NCI-H2227 (cell line): Measurements from ENCODE around the gene EEF1A2.
"Not testable (repeated sequence)": the region's sequence is repeated elsewhere in the genome, so short reads cannot be mapped to it uniquely, and the experiment has no call there.

ENCODE experiments used
- DNase-seq: peaks from one replicate; lab custom pipeline; 2025; ENCODE audit not compliant: unreplicated experiment; lab: John Stamatoyannopoulos, UW

Gene EEF1A2

DNA sequence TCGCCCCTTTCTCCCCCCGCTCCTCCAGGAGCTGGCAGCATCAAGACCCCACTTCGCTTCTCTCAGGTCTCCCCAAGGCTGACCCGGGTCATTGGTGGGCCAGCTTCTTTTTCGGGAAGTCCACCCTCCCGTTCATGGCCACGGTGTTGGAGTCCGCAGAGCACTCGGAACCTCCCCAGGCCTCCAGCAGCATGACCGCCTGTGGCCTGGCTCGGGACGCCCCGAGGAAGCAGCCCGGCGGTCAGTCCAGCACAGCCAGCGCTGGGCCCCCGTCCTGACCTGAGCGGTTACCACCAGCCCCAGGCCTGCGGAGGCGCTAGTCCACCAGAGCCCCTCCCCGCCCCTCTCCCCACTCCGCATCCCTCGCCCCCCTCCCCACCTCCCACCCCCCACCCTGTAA is 22.7 kb upstream of the EEF1A2 start:
- no peak for DNase-seq

DNA sequence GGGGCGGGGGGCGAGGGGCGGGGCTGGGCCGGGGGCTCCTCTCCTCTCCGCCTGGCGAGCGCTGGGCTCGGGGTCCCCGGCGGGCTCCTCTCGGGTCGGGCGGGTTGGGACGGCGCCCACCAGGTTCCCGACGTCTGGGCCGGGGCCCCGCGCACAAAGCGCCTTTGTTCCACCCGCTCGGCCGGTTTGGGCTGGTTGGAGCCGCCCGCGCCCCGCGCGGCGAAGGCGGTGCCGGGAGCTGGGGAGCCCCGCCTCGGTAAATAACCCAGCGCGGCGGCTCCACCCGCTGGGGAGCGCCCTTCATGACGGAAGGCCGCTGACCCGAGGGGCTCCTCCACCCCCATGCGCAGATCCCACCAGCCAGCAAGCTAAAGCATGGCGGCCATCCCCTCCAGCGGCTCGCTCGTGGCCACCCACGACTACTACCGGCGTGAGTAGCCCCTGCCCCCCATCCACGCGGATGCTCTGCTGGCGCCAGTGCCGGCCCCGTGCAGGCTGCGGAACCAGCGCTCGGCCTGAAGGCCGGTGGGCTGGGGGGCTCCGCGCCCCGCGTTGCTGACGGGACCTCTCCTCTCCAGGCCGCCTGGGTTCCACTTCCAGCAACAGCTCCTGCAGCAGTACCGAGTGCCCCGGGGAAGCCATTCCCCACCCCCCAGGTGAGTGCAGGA is 22.2 kb upstream of the EEF1A2 start:
- DNase-seq: peak; percentile 85

DNA sequence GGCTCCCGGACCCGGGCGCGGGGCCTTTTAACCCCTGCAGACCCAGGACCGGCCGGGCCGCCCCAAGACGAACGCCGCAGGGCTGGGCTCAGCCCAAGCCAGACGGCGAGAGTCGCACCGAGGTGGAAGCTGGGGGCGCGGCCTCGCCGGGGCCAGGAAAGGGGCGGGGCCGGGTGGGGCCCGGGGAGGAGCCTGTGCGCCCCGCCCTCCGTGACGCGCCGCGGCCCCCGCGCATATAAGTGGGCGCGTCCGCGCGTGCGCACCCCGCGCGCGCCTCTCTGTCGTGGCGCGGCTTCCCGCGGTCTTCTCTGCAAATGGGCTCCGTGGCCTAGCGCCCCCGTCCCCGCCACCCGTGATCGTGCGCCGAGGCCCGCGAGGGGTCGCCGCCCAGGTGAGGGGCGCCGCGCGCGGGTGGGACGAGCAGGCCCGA is 21.6 kb upstream of the EEF1A2 start, which contains the start of gene PPDPF:
Gene PPDPF, plus strand, starts transcription at position 262 of the 430 bp plus-strand sequence. CDS start 544 bp downstream, outside the sequence.
- DNase-seq: peak; percentile 89

DNA sequence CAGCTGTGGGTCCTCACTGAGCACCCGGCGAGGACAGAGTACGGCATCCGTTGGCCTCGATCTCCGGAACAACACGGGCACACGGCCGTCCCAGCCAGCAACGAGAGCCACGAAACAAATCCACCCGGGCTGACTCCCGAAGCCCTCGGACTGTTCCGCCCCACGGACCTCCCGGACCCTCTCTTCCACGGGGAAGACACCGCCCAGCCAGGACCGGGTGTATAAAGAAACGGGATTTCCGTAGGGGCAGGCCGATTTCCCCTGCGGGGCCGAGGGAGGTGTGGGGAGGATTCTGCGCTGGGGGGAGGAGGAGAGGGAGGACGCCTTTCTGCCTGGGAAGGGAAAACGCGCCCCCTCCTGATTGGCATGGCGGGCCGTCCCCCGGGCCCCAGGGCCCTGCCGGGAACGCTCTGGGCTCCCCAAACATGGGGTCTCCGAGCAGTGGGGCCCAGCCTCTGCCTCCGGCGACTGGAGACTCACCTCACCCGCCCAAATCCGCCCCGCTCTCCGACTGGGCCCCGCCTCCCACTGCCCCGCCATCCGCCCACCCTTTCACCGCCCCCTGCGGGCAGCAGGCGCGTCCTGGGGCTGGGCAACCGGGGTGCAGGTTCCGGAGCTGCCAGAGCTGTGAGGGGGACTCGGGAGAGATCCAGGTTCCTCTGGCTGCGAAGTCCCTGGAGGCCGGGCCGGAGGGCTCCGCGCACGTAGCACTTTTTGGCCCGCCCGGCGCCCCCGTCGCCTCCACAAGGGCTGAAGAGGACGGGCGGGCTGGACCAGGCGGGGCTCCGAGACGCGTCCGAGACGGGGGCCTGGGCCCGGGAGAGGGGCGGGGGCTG is 21.0 kb upstream of the EEF1A2 start:
- DNase-seq: peak; percentile 86

DNA sequence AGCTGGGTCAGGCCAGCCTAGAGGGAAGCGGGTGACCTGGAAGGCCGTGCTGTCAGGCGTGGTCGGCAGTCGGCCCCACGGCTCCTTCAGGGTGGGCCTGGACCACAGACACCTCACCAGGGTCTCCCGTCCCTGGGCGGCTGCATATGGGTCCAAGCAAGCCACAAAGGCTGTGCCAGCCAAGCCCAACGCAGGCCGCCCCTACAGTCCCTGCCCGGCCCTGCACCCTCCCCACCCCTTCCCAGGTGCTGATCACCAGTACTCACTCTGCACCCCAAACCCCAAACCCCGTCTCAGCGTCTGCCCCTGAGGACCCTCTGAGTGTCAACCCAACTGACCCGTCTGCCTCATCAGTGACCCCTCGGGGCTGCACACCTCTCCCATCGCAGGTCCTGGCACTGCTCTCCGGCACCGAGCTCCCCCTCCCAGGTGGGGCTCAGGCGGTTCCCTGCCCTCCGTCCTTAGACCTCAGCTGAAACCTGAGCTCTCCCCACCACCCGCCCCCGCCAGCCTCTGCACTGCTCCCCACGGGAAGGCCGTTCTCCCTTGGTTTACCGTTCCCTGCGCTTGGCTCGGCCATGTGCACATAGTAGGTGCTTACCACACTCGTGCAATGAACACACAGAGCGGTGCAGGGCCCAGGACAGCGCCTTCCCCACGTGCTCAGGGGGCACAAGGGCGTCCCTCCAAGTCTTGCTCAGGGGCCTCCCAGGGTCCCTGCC is 20.2 kb upstream of the EEF1A2 start:
- no peak for DNase-seq

DNA sequence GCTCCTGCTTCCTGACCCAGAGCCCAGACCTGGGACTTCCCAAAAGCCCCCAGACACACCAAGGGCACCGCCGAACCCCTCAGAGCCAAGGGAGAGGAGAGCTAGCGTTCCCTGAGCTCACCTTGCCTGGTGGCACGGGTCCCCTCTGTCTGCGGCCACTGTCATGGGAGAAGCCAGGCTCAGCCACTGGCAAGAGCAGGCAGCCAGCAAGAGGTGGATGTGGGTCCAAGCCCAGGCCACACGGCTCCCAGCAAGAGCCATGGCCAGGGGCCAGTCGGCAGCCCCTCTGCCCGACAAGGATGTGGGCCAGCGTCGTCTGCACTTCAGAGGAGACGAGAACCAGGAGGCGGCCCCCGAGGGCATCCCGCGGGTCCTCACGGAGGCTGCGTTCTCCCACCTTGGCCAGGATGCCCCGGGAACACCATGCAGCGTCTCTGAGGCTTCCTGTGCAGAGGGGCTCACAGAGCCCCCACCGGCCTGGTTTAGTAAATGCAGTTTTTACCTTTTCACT is 19.5 kb upstream of the EEF1A2 start:
- no peak for DNase-seq

DNA sequence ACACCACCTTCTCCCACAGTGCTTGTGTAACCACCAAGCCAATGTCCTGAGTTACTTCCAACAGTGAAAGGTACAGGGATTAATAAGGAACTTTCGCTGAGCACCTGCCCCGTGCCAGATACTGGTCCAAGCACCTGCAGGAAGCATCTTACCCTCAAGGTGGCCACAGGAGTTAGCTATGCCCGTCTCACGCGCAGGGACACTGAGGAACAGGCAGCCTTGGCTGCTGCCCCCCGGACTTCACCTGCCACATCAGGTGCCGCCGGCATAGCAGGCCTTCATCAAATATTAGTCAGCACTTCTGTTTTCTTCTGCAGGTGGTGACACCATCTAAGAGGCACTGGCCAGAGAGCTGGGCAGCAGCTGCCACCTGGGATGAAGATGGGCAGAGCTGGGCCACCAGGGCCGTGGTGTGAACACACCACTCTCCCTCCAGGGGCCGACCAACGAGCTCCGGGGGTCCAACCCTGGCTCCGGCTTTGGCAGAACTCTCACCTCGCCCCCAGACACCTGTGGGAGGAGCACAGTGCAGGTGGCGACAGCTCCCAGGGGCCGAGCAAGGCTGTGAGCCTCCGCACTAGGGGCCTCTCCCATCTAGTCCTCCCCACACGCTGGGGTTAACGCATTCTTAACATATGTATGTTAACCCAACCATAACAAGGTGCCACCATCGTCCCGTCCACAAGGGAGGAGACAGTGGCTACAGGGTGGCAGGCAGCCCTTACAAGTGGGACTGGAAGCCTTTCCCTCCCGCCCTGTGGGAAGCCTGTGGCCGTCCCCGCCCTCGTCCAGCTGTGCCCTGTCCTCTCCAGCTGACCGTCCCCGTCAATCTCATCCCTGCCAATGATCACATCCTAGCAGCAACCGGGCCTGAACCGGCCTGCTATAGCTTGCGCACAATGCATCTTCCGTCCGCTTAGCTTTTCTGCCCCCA is 18.8 kb upstream of the EEF1A2 start:
- DNase-seq: no peak

DNA sequence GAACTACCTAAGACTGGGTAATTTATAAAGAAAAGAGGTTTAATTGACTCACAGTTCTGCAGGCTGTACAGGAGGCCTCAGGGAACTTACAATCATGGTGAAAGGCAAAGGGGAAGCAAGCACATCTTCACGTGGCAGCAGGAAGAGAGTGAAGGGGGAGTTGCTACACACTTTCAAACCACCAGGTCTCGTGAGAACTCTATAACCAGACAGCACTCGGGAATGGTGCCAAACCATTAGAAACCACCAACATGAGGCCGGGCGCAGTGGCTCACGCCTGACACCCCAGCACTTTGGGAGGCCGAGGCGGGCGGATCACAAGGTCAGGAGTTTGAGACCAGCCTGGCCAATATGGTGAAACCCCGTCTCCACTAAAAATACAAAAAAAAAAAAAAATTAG is 15.6 kb upstream of the EEF1A2 start:
- not testable (repeated sequence) for DNase-seq

DNA sequence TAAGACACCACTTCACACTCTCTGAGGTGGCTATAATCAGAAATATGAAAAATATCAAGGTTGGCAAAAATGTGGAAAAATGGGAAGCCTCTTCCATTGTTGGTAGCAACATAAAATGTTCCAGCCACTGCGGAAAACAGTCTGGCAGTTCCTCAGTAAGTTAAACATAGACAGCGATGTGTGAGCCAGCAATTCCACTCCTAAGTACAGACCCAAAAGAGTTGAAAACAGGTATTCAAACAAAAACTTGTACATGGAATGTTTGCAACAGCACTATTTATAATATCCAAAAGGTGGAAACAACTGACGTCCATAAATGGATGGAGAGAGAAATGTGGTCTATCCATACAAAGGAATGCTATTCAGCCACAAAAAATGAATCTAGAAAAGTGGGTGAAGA is 14.3 kb upstream of the EEF1A2 start:
- DNase-seq: no peak

DNA sequence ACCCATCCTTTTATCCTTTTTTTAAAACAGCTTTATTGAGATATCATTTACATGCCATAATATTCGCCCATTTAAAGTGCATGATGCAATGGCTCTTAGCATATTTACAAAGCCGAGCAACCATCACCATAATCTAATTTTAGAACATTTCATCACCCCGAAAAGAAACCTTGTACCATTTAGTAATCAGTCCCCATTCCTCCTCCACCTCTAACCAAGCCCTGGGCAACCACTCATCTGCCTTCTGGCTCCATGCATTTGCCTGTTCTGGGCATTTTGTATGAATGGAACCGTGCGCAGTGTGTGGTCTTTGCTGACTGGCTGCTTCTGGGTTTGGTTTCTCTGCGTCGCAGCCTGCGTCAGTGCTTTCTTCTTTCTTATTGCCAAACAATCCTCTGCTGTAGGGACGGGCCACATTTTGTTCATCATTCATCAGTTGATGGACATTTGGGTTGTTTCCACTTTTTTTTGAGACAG is 10.2 kb upstream of the EEF1A2 start:
- DNase-seq: no peak

DNA sequence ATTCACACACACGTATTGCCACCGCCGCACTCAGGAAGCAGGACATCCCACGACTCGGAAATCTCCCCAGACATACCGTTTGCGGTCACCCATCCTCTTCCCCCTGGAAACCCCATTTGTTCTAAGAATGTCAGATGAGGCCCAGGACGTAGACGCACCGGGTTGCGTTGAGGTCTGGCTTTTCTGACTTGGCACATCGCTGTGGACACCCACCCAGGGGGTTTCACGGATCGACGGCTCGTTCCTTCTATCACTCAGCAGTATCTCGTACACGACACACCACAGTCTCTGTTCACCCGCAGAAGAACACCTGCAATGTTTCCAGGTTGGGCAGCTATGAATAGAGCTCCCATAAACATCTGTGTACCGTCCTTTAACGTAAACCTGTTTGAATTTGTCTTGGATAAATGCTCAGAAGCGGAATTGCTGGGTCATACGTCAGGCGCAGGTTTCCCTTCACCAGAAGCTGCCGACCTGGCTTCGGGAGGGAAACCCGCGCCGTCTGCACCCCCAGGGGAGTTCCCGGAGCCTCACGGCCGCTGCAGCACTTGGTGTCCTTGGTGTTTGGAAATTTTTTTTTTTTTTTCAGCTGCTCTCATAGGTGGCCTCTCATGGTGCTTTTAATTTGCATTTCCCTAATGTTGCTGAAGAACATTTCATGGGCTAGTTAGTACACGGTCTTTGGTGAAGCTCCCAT is 9.3 kb upstream of the EEF1A2 start:
- DNase-seq: no peak

DNA sequence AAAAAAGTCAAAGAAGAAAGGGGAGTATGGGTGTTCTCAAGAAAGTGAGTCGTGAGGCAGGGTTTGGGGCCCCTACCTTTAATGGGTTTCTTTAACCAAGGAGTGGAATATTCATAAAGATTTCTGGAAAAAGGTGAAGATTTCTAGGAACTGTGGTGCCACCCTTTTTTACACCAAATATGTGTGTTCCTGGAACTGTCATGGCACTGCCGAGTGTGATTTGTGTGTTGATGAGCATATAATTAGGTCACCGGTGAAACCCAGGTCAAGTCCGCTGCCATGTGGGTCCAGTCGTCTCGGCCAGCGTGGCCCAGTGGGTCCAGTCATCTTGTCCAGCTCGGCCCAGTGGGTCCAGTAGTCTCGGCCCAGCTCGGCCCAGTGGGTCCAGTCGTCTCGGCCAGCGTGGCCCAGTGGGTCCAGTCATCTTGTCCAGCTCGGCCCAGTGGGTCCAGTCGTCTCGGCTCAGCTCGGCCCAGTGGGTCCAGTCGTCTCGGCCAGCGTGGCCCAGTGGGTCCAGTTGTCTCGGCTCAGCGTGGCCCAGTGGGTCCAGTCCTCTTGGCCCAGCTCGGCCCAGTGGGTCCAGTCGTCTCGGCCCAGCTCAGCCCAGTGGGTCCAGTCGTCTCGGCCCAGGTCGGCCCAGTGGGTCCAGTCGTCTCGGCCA is 8.3 kb upstream of the EEF1A2 start:
- no peak for DNase-seq

DNA sequence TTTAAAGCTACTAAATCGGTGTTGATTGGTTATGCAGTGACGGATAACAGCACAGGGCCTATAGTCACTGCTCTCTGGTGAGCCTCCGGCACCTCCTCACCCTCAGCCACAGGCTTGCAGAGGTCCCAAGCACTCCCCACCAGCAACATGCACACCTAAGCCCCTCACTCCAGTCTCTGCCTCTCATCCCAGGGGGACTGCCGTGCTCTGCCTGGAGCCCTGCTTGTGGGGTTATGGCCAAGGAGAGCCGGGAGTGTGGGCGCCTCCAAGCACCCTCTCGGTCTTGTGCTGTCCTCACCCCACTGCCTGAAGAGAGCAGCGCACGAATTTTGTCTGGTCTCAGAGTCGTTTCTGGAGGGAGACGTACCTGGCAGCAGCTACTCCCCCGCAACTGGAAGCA is 6.8 kb upstream of the EEF1A2 start:
- no peak for DNase-seq

DNA sequence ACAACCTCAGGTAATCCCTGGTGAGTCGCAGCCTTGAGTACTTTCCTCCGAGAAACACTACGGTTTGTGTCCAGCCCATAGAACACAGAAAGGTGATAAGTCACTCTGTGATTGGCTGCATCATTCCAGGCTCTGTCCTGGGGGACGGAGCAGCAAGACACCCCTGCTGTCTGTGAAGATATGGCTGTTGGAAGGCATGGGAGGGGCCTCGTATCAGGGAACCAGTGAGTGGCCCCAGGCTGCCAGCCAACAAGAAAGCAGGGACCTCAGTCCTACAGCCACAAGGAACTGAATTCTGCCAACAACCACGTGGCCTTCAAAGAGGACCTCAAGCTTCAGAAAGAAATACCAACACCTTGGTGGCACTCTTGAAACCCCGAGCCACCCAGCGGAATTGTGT is 6.4 kb upstream of the EEF1A2 start:
- DNase-seq: no peak

DNA sequence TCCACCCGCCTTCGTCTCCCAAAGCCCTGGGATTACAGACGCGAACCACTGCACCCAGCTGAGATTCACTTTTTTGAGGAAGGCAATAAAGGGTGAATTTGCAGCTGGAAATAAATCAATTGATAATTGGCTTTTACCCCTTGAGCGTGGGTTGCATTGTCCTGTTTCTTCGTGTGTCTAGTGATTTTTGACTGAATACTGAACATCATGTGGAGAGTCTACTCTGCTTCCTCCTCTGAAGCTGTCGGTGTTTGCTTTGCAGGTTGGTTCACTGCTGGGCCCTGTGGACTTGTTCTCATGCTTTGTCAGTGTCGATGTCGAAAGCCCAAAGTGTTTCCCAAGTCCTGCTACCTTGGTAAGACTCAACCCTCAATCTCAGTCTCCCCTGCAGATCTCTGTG is 5.8 kb upstream of the EEF1A2 start:
- no peak for DNase-seq

DNA sequence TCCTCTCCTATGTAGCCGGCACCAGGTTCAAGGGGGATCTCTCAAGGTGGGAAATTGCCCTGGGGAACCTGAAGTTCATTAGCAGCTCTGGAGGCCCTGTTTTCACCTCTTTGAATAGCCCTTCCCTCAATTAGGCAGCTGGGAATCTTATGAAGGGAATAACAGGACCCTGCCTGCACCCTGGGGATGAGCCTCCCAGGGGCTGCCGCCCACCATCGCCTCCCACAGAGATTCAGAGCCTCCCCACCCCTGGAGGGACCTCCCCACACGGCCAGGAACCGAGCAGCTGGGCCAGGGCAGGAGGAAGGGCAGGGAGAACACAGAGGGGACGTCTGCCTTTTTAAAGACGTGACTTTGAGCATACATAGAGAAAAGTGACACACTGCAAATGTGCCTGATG is 4.6 kb upstream of the EEF1A2 start:
- DNase-seq: no peak

DNA sequence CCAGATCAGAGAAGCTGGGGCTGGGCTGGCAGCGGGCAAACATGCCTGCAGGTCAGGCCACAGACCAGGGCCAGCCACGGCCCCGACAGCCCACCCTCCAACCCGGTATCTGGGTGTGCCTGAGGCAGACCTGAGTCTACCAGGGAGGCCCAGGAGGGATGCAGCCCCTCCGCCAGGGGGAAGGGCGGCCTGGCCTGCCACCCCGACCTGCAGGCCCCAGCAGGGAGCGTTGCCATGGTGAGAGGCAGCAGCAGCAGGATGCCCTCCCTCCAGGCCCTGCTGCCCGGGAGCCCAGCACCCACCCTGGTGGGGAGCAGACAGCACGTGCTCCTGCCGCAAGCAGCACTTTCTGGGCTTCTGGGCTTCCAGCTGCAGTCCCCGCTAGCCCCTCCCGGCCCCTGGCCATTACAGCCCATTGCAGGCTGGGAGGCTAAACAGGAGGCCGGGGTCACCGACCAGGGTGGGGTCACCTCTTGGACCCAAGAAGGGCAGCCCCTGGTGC is 3.8 kb upstream of the EEF1A2 start:
- DNase-seq: no peak

DNA sequence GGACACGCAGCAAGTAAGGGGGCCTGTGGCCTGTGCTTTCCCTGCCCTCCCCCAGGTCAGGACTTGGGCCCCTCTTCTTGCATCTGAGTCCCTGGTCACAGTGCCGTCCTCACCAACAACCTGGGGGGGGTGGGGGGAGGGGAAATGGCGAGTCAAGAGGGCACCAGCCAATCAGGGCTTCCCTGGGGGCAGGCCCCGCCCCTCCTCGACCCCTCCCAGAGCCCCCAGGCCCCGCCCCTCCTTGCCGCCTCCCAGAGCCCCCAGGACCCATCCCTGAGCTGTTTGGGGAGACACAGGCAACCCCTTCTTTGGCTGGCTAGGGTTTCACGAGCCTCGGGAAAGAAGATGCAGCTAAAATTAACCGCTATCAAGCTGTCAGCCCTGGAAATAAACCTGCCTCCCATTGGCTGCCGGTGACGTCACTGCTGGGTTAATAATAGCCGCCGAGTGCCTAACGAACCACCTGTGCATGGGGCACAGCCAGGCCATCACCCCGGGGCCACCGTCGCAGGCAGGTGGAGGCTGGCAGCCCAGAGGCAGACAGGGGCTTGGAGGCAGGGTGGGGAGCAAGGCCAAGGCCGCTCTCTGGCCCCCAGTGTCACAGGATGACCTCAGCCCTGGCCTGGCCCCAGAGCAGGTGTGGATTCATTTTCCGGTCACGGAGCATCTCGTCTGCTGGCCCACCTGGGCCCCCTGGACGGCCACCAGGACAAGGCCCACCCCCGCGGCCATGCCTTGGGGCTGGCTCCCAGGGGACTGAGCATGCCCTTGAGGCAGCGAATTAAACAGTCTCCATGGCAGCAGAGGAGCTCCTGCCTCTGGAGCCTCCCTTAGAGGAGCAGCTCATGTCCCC is 3.2 kb upstream of the EEF1A2 start:
- DNase-seq: peak; percentile 73
